OCI-LY1 (cell line): ENCODE measurements around the gene ISG20.

Experiments used
- CTCF ChIP-seq: fragments of 200-600 bp; sonication (generic), shearing (Covaris generic); IDR thresholded peaks from 2 replicates; pipeline ENCODE4 v1.5.1; 2017; ENCODE audit warnings: mild to moderate bottlenecking, antibody characterized with exemption, low read length, moderate library complexity, mixed read lengths
- EZH2 ChIP-seq: fragments of 200-600 bp; sonication (generic), shearing (Covaris generic); IDR thresholded peaks from 2 replicates; pipeline ENCODE4 v1.8.0; 2017; ENCODE audit warnings: borderline replicate concordance, mixed run types, mild to moderate bottlenecking, antibody characterized with exemption, low read length, moderate library complexity, mixed read lengths

DNA sequence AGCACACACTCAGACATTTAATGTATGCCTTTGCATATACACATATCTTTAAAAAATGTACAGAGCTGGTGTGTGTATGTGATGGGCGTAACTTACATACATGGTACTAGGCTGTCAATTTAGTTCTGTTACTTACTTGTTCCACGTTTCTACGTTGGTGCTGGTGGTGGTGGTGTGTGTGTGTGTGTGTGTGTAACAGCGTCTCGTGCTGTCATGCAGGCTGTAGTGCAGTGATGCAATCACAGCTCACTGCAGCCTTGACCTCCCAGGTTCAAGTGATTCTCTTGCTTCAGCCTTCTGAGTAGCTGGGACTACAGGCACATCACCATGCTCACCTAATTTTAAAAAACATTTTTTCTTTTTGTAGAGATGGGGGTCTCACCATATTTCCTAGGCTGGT is 64.2 kb downstream of the ISG20 start:
- TF ChIP-seq CTCF: no peak
- TF ChIP-seq EZH2: no peak
